Small intestine (tissue), 7 donors: ENCODE measurements around the gene GTPBP1. TPM values are rescaled to one million over a fixed set of nuclear protein-coding genes. Genes with fewer than 3 reads are reported as not detected.

ENCODE experiments used
- DNase-seq, 2 donors: peaks; one replicate each; pipeline versions ENCODE4 v3.0.0 to v3.0.0-alpha.2; 2013
- FAIRE-seq: peaks from 2 replicates; lab custom pipeline; 2012; peaks lifted over from hg19 to GRCh38; lab: Jason Lieb, UNC
- H3K27ac ChIP-seq, 3 donors: one replicate each; pipeline ENCODE4 v1.5.1; 2013; ENCODE audit warnings: low read length in 2 of 3, mild to moderate bottlenecking in 2 of 3, control low read depth in 1 of 3, inconsistent platforms in 1 of 3, low read depth in 1 of 3, moderate library complexity in 1 of 3
- H3K27me3 ChIP-seq, 3 donors: one replicate each; pipeline ENCODE4 v1.6.1; 2013; ENCODE audit warnings: low read length in 3 of 3, inconsistent platforms in 1 of 3; ENCODE audit not compliant: control insufficient read depth in 3 of 3, insufficient read depth in 3 of 3
- H3K36me3 ChIP-seq, 3 donors: one replicate each; pipeline ENCODE4 v1.6.1; 2013; ENCODE audit warnings: low read length in 3 of 3, inconsistent platforms in 1 of 3, low read depth in 1 of 3, mild to moderate bottlenecking in 1 of 3, moderate library complexity in 1 of 3; ENCODE audit not compliant: control insufficient read depth in 3 of 3, insufficient read depth in 2 of 3
- H3K4me1 ChIP-seq, 3 donors: one replicate each; pipeline ENCODE4 v1.6.1; 2013; ENCODE audit warnings: low read length in 2 of 3, inconsistent platforms in 1 of 3, low read depth in 1 of 3, mild to moderate bottlenecking in 1 of 3, moderate library complexity in 1 of 3; ENCODE audit not compliant: control insufficient read depth in 3 of 3, insufficient read depth in 2 of 3
- H3K4me3 ChIP-seq, 3 donors: one replicate each; pipeline ENCODE4 v1.5.1; 2013; ENCODE audit warnings: low read length in 3 of 3, control low read depth in 1 of 3, inconsistent platforms in 1 of 3, low read depth in 1 of 3, mild to moderate bottlenecking in 1 of 3, moderate library complexity in 1 of 3
- H3K9me3 ChIP-seq, 2 donors: one replicate each; pipeline ENCODE4 v1.6.1; 2013; ENCODE audit warnings: low read depth in 1 of 2, low read length in 1 of 2; ENCODE audit not compliant: control insufficient read depth in 2 of 2, insufficient read depth in 1 of 2
- whole genome bisulfite sequencing, 3 donors: extraction: QIAGEN DNeasy Blood & Tissue Kit; methylation state at CpG; one replicate each; pipeline ENCODE4 v1.1.7; 2013; 5-methylcytosine and 5-hydroxymethylcytosine counted together
- polyA plus RNA-seq, 4 donors: library from polyadenylated mRNA; stranded (reverse) in 3 of 4; unstranded in 1 of 4; fragments of 200-250 nt in 3 of 4; fragments of 120-200 nt in 1 of 4; gene quantifications; one replicate each; pipeline versions ENCODE4 v1.2.1 to v1.2.3, GENCODE V29; 2013
- donor health status: healthy with polysubstance abuse.
- donor health status: control.
- donor health status: control.
- donor health status: Bipolar disorder and iron deficiency.
- donor health status: healthy.

The GTPBP1 gene
- polyA plus RNA-seq, 4 donors = 13.0 to 60.5 (median 24.0) TPM

DNA sequence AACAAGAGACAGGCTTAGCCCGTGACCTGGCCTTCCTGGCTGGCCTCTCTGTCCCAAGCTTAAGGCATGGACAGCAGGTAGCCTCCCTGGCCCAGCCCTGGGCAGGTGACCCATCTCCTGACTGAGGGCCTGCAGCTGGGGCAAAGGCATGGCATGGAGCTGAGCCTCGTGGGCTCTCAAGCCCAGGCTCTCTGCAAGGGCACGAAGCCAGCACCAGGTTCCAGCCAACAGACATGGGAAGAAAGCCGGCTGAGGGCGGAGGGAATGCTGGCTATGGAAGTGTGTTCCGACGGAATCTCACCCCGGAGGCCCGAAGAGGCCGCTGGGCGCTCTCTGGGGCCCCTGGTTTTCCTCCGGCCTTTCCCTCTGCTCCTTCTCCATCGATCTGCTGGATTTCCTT lies 75.3 kb downstream of the GTPBP1 start:
- no peaks in the 10 kb centered on the region for H3K4me1 ChIP-seq
- 88 to 94% (median 91%) methylated on average over 13 of the region's 13 CpGs for WGBS, 3 donors
- no peak overlapping the region for H3K4me3 ChIP-seq
- H3K27me3 ChIP-seq = no peaks in the 10 kb centered on the region
- DNase-seq = no peak
- no peak for FAIRE-seq
- peaks cover 0 to 63% (median 0%) of the 10 kb centered on the region in 3 donors for H3K36me3 ChIP-seq
- H3K27ac ChIP-seq = no peak overlapping the region
- H3K9me3 ChIP-seq = no peaks in the 10 kb centered on the region

DNA sequence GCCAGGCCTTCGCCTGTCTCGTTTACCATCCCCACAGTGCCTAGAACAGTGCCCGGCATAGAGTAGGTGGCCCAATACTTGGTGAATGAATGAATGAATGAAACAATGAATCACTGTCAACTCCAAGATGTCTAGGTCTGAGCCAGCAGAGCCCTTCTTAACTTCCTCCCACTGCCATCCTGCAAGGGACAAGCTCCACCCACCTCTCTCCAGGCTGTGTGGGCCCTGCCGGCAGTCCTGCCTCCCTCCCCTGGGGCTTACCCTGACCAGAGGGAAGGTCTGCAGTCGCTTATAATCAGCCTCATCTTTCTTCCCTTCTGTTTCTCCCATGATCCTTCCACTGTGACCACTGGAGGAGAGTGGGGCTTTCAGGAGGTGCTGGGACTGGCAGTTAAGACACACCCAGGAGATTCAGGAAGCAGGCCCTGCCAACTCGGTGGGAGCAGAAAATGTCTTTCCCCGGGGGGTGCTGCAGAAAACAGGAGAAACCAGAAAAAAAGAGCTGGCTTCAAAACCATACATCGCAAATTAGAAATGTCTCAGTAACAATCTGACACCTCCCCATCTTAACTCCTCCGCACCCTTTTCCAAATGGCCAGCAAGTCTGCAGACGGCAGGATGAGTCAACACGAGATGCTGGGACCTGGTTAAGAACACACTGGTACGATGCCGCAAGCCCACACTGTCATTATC lies 76.8 kb downstream of the GTPBP1 start:
- Histone ChIP-seq H3K27ac (no peak overlapping the region), H3K36me3 (peaks cover 0 to 64% (median 0%) of the 10 kb centered on the region in 3 donors), H3K9me3 (no peaks in the 10 kb centered on the region), H3K4me1 (no peaks in the 10 kb centered on the region), H3K4me3 (no peak overlapping the region), H3K27me3 (no peaks in the 10 kb centered on the region)
- 74 to 88% (median 84%) methylated on average over 13 of the region's 13 CpGs for WGBS, 3 donors
- DNase-seq = no peak
- FAIRE-seq = no peak

Other genes with a start within 250 kb of the GTPBP1 start
- gene KDELR3, start 237.8 kb upstream of the GTPBP1 start, polyA plus RNA-seq = 10 to 100 TPM in 2 of 4 donors, 1 to 10 TPM in 2; 6.5 to 60.6 (median 10.7) TPM
- gene DDX17, start 199.6 kb upstream of the GTPBP1 start, polyA plus RNA-seq = 100 to 1,000 TPM in 3 of 4 donors, 10 to 100 TPM in 1; 72.4 to 477 (median 104) TPM
- 1 to 10 TPM in 1 of 4 donors, under 1 TPM in 1, not detected in 2; 0.70 to 2.1 TPM for gene DMC1, start 135.8 kb upstream of the GTPBP1 start, polyA plus RNA-seq
- gene FAM227A, start 49.6 kb upstream of the GTPBP1 start, polyA plus RNA-seq = under 1 TPM in 2 of 4 donors, not detected in 2; 0.36 to 0.71 TPM
- gene CBY1, start 49.3 kb upstream of the GTPBP1 start, polyA plus RNA-seq = 10 to 100 TPM; 17.3 to 39.4 (median 31.9) TPM
- gene TOMM22, start 24.0 kb upstream of the GTPBP1 start, polyA plus RNA-seq = 10 to 100 TPM; 42.5 to 82.5 (median 52.0) TPM
- 10 to 100 TPM; 34.6 to 90.5 (median 56.4) TPM for gene JOSD1, start 5.0 kb upstream of the GTPBP1 start, polyA plus RNA-seq
- gene SUN2, start 50.1 kb downstream of the GTPBP1 start, polyA plus RNA-seq = 10 to 100 TPM; 19.0 to 94.2 (median 43.4) TPM
- 10 to 100 TPM in 2 of 4 donors, 1 to 10 TPM in 2; 9.2 to 17.4 (median 12.8) TPM for gene DNAL4, start 88.2 kb downstream of the GTPBP1 start, polyA plus RNA-seq
- gene NPTXR, start 138.1 kb downstream of the GTPBP1 start, polyA plus RNA-seq = 1 to 10 TPM in 2 of 4 donors, under 1 TPM in 2; 0.22 to 5.3 (median 2.2) TPM
- gene CBX6, start 166.3 kb downstream of the GTPBP1 start, polyA plus RNA-seq = 10 to 100 TPM in 2 of 4 donors, 1 to 10 TPM in 2; 1.1 to 16.0 (median 9.5) TPM